Panc1 (cell line): Measurements from ENCODE around the gene VTI1A.

ENCODE experiments used
- CTCF ChIP-seq: fragments of 450-650 bp; IDR thresholded peaks from 2 replicates; pipeline ENCODE4 v1.5.1; 2017; ENCODE audit warnings: mild to moderate bottlenecking
- SIN3A ChIP-seq: IDR thresholded peaks from 2 replicates; pipeline ENCODE4 v1.6.1; 2012; ENCODE audit warnings: low read depth, mild to moderate bottlenecking, low read length, moderate library complexity, borderline replicate concordance; ENCODE audit not compliant: insufficient read depth

GRCh38 chr10:112442063-112442462 lies 5.0 kb upstream of the VTI1A start:
- TF ChIP-seq CTCF (no peak), SIN3A (no peak)
